GM12878 (cell line): Measurements from ENCODE around the gene SLC12A6. TPM values are rescaled to one million over a fixed set of nuclear protein-coding genes. Genes with fewer than 3 reads are reported as not detected.

Experiments
- ATAC-seq: fragments of 200-7000 bp; cut with Tn5 transposase; 3 replicates; pipeline ENCODE4 v1.9.1; 2020; ENCODE audit warnings: mild to moderate bottlenecking, moderate library complexity
- BruUV-seq: library from RNA; stranded (reverse); fragments of 400-500 nt; replicated peaks from 2 replicates; lab custom pipeline; 2021; lab: Mats Ljungman, UMichigan
- CTCF ChIA-PET: fragments of 300-600 bp; sonication (Branson Sonifier 250); formaldehyde crosslinking; extraction: SDS; loops from one replicate; lab custom pipeline; 2021; ENCODE audit warnings: inconsistent platforms; lab: Yijun Ruan, JAX
- POLR2A ChIA-PET: fragments of 350-600 bp; formaldehyde crosslinking; extraction: SDS; loops from one replicate; lab custom pipeline; 2021; ENCODE audit warnings: inconsistent platforms; lab: Charles Lee
- RAD21 ChIA-PET: fragments of 300-600 bp; sonication (Branson Sonifier 250); formaldehyde crosslinking; loops from one replicate; lab custom pipeline; 2023; ENCODE audit warnings: antibody characterized with exemption; ENCODE audit not compliant: unreplicated experiment; lab: Charles Lee
- SMC1A ChIA-PET: fragments of 300-600 bp; sonication (Branson Sonifier 250); formaldehyde crosslinking; loops from one replicate; lab custom pipeline; 2023; ENCODE audit not compliant: unreplicated experiment, uncharacterized antibody; lab: Charles Lee
- DNase-seq: peaks from one replicate; pipeline ENCODE4 v3.0.0-alpha.2; 2011; ENCODE audit warnings: low read depth, low spot score
- FAIRE-seq: peaks from 3 replicates; lab custom pipeline; 2011; peaks lifted over from hg19 to GRCh38; lab: Jason Lieb, UNC
- H2AFZ ChIP-seq: 2 replicates; pipeline ENCODE4 v1.6.0; 2011; ENCODE audit warnings: low read depth, low read length, control low read depth; ENCODE audit not compliant: control insufficient read depth
- H3K27ac ChIP-seq: 2 replicates; pipeline ENCODE4 v1.5.1; 2011; ENCODE audit warnings: control low read depth; ENCODE audit not compliant: control insufficient read depth, insufficient read depth
- H3K27me3 ChIP-seq, 2 experiments: replicated peaks in 1 of 2; 2 replicates each; pipeline versions ENCODE4 v1.6.0 to v1.6.1; 2011; ENCODE audit warnings: low read length in 1 of 2; ENCODE audit not compliant: control insufficient read depth in 2 of 2, insufficient read depth in 2 of 2
- H3K36me3 ChIP-seq, 2 experiments: 2 replicates each; pipeline ENCODE4 v1.5.1; 2011; ENCODE audit warnings: low read length in 1 of 2; ENCODE audit not compliant: control insufficient read depth in 2 of 2, insufficient read depth in 2 of 2
- H3K4me1 ChIP-seq: 2 replicates; pipeline ENCODE4 v1.6.1; 2011; ENCODE audit warnings: mild to moderate bottlenecking, low read length, moderate library complexity, mixed read lengths; ENCODE audit not compliant: control insufficient read depth, insufficient read depth
- H3K4me2 ChIP-seq: 2 replicates; pipeline ENCODE4 v1.6.0; 2011; ENCODE audit warnings: control low read depth; ENCODE audit not compliant: control insufficient read depth, insufficient read depth
- H3K4me3 ChIP-seq: fragments of 200-600 bp; sonication (generic); 2 replicates; pipeline ENCODE4 v1.5.1; 2016
- H3K79me2 ChIP-seq: 2 replicates; pipeline ENCODE4 v1.6.0; 2011; ENCODE audit warnings: low read length; ENCODE audit not compliant: control insufficient read depth, insufficient read depth
- H3K9ac ChIP-seq: 2 replicates; pipeline ENCODE4 v1.8.0; 2011; ENCODE audit warnings: low read length, control low read depth, mixed read lengths; ENCODE audit not compliant: control insufficient read depth, insufficient read depth
- H3K9me3 ChIP-seq: replicated peaks from 3 replicates; pipeline ENCODE4 v1.5.1; 2011; ENCODE audit warnings: mild to moderate bottlenecking, low read length; ENCODE audit not compliant: control insufficient read depth, insufficient read depth
- H4K20me1 ChIP-seq: 2 replicates; pipeline ENCODE4 v1.6.0; 2011; ENCODE audit not compliant: control insufficient read depth, insufficient read depth
- CBFB ChIP-seq: IDR thresholded peaks from 2 replicates; pipeline ENCODE4 v1.6.1; 2016; ENCODE audit warnings: antibody characterized with exemption, low read depth
- CHD1 ChIP-seq: IDR thresholded peaks from 2 replicates; pipeline ENCODE4 v1.6.1; 2012; ENCODE audit warnings: low read depth, low read length, improper control_type of control experiment
- EED ChIP-seq: sonication (generic); IDR thresholded peaks from 2 replicates; pipeline ENCODE4 v1.6.1; 2016; ENCODE audit warnings: antibody characterized with exemption, low read depth
- JUND ChIP-seq: IDR thresholded peaks from 2 replicates; pipeline ENCODE4 v1.6.1; 2012; ENCODE audit warnings: low read depth, mild to moderate bottlenecking, low read length, improper control_type of control experiment, moderate library complexity
- NFIC ChIP-seq: IDR thresholded peaks from 2 replicates; pipeline ENCODE4 v1.6.1; 2012; ENCODE audit warnings: low read depth, mild to moderate bottlenecking, inconsistent platforms, low read length, moderate library complexity
- NFXL1 ChIP-seq: fragments of 450-650 bp; IDR thresholded peaks from 2 replicates; pipeline ENCODE4 v1.6.1; 2017; ENCODE audit warnings: antibody characterized with exemption, mild to moderate bottlenecking, borderline replicate concordance
- NR2F1 ChIP-seq: fragments of 450-650 bp; conservative IDR thresholded peaks from 2 replicates; pipeline ENCODE4 v1.6.1; 2017; ENCODE audit warnings: mild to moderate bottlenecking
- PBX3 ChIP-seq: IDR thresholded peaks from 2 replicates; pipeline ENCODE4 v1.6.1; 2011; ENCODE audit warnings: mild to moderate bottlenecking, low read depth, low read length, moderate library complexity; ENCODE audit not compliant: insufficient replicate concordance
- PML ChIP-seq: IDR thresholded peaks from 2 replicates; pipeline ENCODE4 v1.6.1; 2012; ENCODE audit warnings: low read length, inconsistent platforms
- RAD51 ChIP-seq: fragments of 450-650 bp; IDR thresholded peaks from 2 replicates; pipeline ENCODE4 v1.6.1; 2016; ENCODE audit warnings: moderate library complexity, mild to moderate bottlenecking, inconsistent platforms
- SIX5 ChIP-seq: IDR thresholded peaks from 2 replicates; pipeline ENCODE4 v1.6.1; 2011; ENCODE audit warnings: mild to moderate bottlenecking, low read depth, low read length, moderate library complexity; ENCODE audit not compliant: severe bottlenecking
- SREBF1 ChIP-seq: IDR thresholded peaks from 2 replicates; pipeline ENCODE4 v1.6.1; 2012; ENCODE audit warnings: mild to moderate bottlenecking, low read length
- TCF12 ChIP-seq: IDR thresholded peaks from 2 replicates; pipeline ENCODE4 v1.6.1; 2011; ENCODE audit warnings: low read depth, mild to moderate bottlenecking, low read length
- TCF3 ChIP-seq: IDR thresholded peaks from 2 replicates; pipeline ENCODE4 v1.6.1; 2012; ENCODE audit warnings: low read depth, mild to moderate bottlenecking, low read length, borderline replicate concordance; ENCODE audit not compliant: insufficient read depth
- ZNF24 ChIP-seq: fragments of 450-650 bp; IDR thresholded peaks from 2 replicates; pipeline ENCODE4 v1.6.1; 2017; ENCODE audit warnings: antibody characterized with exemption, mild to moderate bottlenecking
- WGBS: methylation state at CpG from one replicate; pipeline ENCODE4 v1.1.6; 2016; ENCODE audit warnings: low lambda C conversion rate; ENCODE audit not compliant: insufficient replicate concordance, insufficient coverage; ENCODE audit errors: missing lambda C conversion rate; 5-methylcytosine and 5-hydroxymethylcytosine counted together
- in situ Hi-C: fragments of 300-500 bp; cut with MboI; formaldehyde crosslinking; loops from 9 replicates; pipeline ENCODE4 v1.14.3; 2018; ENCODE audit warnings: mixed read lengths
- intact Hi-C: fragments of 100-400 bp; cut with micrococcal nuclease; formaldehyde crosslinking; loops from one replicate; pipeline ENCODE4 v1.14.2; 2022; ENCODE audit not compliant: unreplicated experiment
- polyA plus RNA-seq, 11 experiments: library from polyadenylated mRNA; depleted of rRNA in 4 of 11; unstranded in 6 of 11; stranded (reverse) in 5 of 11; fragments of >200 nt; fragmentation: Nextera tagmentation in 4 of 11; fragmentation: Illumina TruSeq in 1 of 11; extraction: Ambion mirVana in 4 of 11; extraction: Trizol in 1 of 11; gene quantifications; 1 replicate in 1 of 11; 2 replicates in 10 of 11; pipeline versions ENCODE4 v1.2.1 to v1.2.3, GENCODE V29; 2011 to 2016; ENCODE audit warnings: inconsistent platforms in 2 of 11, missing spikeins in 2 of 11, low read depth in 1 of 11
- total RNA-seq, 4 experiments: library from RNA; depleted of rRNA in 3 of 4; stranded (reverse); fragments of >200 nt in 3 of 4; fragmentation: Illumina TruSeq in 1 of 4; extraction: Trizol in 1 of 4; gene quantifications; 2 replicates each; pipeline versions ENCODE4 v1.2.1 to v1.2.3, GENCODE V29; 2013 to 2021
- TF ChIP-seq, protein P1 (sequence below): fragments of 450-650 bp; IDR thresholded peaks from 2 replicates; pipeline ENCODE4 v1.6.1; 2017; ENCODE audit warnings: mild to moderate bottlenecking, moderate library complexity
- TF ChIP-seq, protein P2 (sequence below), 3 experiments: IDR thresholded peaks in 2 of 3; conservative IDR thresholded peaks in 1 of 3; 2 replicates each; pipeline ENCODE4 v1.5.1; 2011; ENCODE audit warnings: low read depth in 3 of 3, low read length in 3 of 3, mild to moderate bottlenecking in 3 of 3, control low read depth in 2 of 3, moderate library complexity in 2 of 3, inconsistent platforms in 1 of 3, mixed read lengths in 1 of 3; ENCODE audit not compliant: control insufficient read depth in 2 of 3, insufficient read depth in 1 of 3; ENCODE audit errors: extremely low read depth in 1 of 3

The SLC12A6 gene
- total and polyA plus RNA-seq, 10 of the 15 experiments (the other 5 are each of a cell fraction or from before 2014, with no cell fraction given) = 4.7 to 94.4 (median 34.2) TPM

DNA sequence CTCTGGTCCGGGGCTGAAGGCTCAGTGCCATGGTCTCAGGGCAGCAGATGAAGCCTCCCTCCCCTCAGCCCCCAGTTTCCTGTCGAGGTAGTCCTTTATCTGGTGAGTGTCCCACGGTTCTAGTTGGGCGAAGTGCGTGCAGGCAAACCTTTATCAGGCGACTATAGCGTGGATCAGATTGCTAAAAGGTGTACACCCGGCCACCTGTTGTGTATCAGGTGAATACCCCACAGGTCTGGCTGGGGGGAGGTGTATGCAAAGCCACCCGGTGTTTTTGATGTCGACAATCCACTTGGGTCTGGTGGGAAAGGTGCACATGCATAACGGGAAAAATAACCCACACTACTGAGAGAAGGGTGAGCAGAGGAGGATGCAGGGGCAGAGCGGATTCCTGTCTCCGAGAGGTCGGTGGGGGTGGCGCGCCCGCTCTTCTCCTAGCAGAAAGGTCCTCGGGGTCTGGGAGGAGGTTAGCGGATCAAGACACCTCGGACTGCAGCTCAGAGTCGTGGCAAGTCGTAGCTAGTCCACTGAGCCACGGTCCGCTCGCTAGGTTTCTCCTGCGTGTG lies 507 bp downstream of the SLC12A6 start:
- Histone ChIP-seq H3K27ac (peak overlapping the region; percentile 94), H3K27me3 (no peaks in the 10 kb centered on the region), H3K79me2 (peaks cover 74% of the 10 kb centered on the region), H3K4me2 (peak overlapping the region; percentile 100), H3K9me3 (no peaks in the 10 kb centered on the region), H3K4me1 (peaks cover 19% of the 10 kb centered on the region), H4K20me1 (no peaks in the 10 kb centered on the region), H3K9ac (peak overlapping the region; percentile 89), H3K4me3 (peak overlapping the region; percentile 72), H2AFZ (peak overlapping the region; percentile 74), H3K36me3 (peaks cover 0 to 5% of the 10 kb centered on the region in 2 experiments; a peak in 1 of 4 replicates)
- ChIA-PET POLR2A (interaction anchor here (0.6 to 4.4 kb wide), 10 partner anchors 9 to 128 kb away, joined by 3 to 37 read pairs (median 7); partner anchors contain the start of genes EMC4 and LPCAT4), SMC1A (interaction anchor here (1.8 to 7.9 kb wide), 5 partner anchors 11 to 96 kb away, joined by 8 to 89 read pairs (median 30); partner anchors contain the start of gene LPCAT4), CTCF (interaction anchor here (1.2 to 4.5 kb wide), 5 partner anchors 9 to 251 kb away, joined by 5 to 26 read pairs (median 7); no protein-coding TSS in a partner anchor), RAD21 (interaction anchor here (1.0 to 5.1 kb wide), 10 partner anchors 10 to 128 kb away, joined by 3 to 57 read pairs (median 4); partner anchors contain the start of gene LPCAT4)
- DNase-seq (no peak), ATAC-seq (peak; percentile 10), FAIRE-seq (no peak)
- WGBS = under 1% methylated on average over 26 of the region's 26 CpGs
- intact Hi-C loops (loop anchor here (5.0 kb wide), 1 partner anchor 95 kb away; no protein-coding TSS in a partner anchor), in situ Hi-C loops (no loop called here)
- BruUV-seq = no TSS peak
- TF ChIP-seq NFIC (0 out of 2 replicates have a peak, but pooled peaks have one; percentile 33), TCF3 (0 out of 2 replicates have a peak, but pooled peaks have one; percentile 23), PBX3 (no peak), TCF12 (no peak; the same call in 1 of the 2 replicates), NR2F1 (no peak), CBFB (no peak), NFXL1 (no peak), JUND (no peak), RAD51 (no peak), SIX5 (no peak), CHD1 (0 out of 2 replicates have a peak, but pooled peaks have one; percentile 15), ZNF24 (no peak), PML (peak; percentile 34; the same call in 1 of the 2 replicates), SREBF1 (no peak), EED (no peak)
- TF ChIP-seq, protein P1, sequence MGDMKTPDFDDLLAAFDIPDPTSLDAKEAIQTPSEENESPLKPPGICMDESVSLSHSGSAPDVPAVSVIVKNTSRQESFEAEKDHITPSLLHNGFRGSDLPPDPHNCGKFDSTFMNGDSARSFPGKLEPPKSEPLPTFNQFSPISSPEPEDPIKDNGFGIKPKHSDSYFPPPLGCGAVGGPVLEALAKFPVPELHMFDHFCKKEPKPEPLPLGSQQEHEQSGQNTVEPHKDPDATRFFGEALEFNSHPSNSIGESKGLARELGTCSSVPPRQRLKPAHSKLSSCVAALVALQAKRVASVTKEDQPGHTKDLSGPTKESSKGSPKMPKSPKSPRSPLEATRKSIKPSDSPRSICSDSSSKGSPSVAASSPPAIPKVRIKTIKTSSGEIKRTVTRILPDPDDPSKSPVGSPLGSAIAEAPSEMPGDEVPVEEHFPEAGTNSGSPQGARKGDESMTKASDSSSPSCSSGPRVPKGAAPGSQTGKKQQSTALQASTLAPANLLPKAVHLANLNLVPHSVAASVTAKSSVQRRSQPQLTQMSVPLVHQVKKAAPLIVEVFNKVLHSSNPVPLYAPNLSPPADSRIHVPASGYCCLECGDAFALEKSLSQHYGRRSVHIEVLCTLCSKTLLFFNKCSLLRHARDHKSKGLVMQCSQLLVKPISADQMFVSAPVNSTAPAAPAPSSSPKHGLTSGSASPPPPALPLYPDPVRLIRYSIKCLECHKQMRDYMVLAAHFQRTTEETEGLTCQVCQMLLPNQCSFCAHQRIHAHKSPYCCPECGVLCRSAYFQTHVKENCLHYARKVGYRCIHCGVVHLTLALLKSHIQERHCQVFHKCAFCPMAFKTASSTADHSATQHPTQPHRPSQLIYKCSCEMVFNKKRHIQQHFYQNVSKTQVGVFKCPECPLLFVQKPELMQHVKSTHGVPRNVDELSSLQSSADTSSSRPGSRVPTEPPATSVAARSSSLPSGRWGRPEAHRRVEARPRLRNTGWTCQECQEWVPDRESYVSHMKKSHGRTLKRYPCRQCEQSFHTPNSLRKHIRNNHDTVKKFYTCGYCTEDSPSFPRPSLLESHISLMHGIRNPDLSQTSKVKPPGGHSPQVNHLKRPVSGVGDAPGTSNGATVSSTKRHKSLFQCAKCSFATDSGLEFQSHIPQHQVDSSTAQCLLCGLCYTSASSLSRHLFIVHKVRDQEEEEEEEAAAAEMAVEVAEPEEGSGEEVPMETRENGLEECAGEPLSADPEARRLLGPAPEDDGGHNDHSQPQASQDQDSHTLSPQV = no peak
- TF ChIP-seq, protein P2, sequence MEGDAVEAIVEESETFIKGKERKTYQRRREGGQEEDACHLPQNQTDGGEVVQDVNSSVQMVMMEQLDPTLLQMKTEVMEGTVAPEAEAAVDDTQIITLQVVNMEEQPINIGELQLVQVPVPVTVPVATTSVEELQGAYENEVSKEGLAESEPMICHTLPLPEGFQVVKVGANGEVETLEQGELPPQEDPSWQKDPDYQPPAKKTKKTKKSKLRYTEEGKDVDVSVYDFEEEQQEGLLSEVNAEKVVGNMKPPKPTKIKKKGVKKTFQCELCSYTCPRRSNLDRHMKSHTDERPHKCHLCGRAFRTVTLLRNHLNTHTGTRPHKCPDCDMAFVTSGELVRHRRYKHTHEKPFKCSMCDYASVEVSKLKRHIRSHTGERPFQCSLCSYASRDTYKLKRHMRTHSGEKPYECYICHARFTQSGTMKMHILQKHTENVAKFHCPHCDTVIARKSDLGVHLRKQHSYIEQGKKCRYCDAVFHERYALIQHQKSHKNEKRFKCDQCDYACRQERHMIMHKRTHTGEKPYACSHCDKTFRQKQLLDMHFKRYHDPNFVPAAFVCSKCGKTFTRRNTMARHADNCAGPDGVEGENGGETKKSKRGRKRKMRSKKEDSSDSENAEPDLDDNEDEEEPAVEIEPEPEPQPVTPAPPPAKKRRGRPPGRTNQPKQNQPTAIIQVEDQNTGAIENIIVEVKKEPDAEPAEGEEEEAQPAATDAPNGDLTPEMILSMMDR (IDR thresholded peaks at IDR 0.05 in 2 of 3, conservative IDR thresholded peaks at IDR 0.05 in 1 of 3; ENCODE audit: control insufficient read depth in 2 of 3, extremely low read depth in 1 of 3, insufficient read depth in 1 of 3, low read depth in 3 of 3, low read length in 3 of 3) = no peak
